Fibroblast of villous mesenchyme (primary cell): ENCODE measurements around the gene ESR2. TPM values are rescaled to one million over a fixed set of nuclear protein-coding genes. Genes with fewer than 3 reads are reported as not detected.

Experiments
- DNase-seq: peaks from one replicate; pipeline ENCODE4 v3.0.0-alpha.2; 2010; ENCODE audit warnings: low read depth
- H3K4me3 ChIP-seq: 2 replicates; pipeline ENCODE4 v1.5.1; 2011; ENCODE audit warnings: low read depth, mild to moderate bottlenecking, low read length
- total RNA-seq: library from RNA; depleted of rRNA; stranded (reverse); fragments of >200 nt; gene quantifications from 2 replicates; pipeline ENCODE4 v1.2.3, GENCODE V29; 2012
- TF ChIP-seq, protein P1 (sequence below): IDR thresholded peaks from 2 replicates; pipeline ENCODE4 v1.5.1; 2012; ENCODE audit warnings: low read depth, mild to moderate bottlenecking, low read length; ENCODE audit not compliant: insufficient read depth

ESR2 gene
- total RNA-seq, 1 donor: not detected

DNA sequence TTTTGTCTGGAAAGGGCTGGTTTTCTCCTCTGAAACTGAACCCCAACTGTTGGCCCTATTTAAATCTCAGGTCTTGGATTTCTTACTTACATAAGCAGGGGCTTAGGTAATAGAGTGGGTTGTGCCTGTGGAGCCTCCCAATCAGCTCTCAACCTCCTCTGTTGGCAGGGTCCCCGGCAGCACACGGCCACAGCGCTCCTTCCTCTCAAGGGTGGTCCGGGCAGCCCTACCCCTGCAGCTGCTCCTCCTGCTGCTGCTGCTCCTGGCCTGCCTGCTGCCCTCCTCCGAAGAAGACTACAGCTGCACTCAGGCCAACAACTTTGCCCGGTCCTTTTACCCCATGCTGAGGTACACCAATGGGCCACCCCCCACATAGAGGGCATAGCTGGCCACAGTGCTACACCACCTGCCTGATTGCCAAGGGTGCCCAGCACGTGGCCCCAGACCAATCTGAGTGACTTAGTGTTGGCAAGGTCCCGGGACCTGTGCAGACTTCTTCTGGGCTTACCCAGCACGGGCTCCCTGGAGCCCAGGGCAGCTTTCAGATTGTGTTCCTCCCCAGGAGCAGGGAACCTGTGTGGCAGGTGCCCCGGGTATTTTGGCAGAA is 68.9 kb downstream of the ESR2 start:
- TF ChIP-seq, protein P1, sequence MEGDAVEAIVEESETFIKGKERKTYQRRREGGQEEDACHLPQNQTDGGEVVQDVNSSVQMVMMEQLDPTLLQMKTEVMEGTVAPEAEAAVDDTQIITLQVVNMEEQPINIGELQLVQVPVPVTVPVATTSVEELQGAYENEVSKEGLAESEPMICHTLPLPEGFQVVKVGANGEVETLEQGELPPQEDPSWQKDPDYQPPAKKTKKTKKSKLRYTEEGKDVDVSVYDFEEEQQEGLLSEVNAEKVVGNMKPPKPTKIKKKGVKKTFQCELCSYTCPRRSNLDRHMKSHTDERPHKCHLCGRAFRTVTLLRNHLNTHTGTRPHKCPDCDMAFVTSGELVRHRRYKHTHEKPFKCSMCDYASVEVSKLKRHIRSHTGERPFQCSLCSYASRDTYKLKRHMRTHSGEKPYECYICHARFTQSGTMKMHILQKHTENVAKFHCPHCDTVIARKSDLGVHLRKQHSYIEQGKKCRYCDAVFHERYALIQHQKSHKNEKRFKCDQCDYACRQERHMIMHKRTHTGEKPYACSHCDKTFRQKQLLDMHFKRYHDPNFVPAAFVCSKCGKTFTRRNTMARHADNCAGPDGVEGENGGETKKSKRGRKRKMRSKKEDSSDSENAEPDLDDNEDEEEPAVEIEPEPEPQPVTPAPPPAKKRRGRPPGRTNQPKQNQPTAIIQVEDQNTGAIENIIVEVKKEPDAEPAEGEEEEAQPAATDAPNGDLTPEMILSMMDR: no peak
- no peak overlapping the region for H3K4me3 ChIP-seq

DNA sequence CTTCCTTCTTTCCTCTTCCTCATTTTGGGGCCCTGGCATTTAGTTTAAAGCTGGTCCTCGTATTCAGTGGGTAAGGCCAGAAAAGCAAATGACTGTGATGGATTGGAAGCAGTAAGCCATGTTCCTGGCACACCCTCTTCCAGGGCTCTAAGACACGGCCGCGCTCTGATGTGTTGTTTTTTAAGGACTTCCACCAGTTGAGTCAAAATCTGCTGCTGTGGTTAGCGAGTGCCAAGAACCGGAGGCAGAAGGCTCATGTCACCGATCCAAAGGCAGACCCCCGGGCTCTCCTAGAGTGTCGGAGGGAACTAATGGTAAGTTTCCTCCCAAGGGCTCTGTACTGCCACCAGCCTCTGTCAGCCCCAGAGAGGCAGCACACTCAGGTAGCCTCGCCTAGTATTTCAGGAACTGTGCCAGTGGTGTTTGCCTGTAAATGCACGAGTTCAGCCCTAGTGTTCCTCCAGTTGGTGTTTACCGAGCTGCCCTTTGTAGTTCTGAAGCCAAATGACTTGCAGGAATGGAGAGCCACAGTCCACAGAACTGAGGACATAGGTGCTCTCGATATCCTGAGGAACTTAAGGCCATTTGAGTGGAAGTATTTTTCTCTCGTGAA is 72.7 kb downstream of the ESR2 start:
- DNase-seq: no peak
- TF ChIP-seq, protein P1: no peak

More for the DNA sequence above, 68.9 kb downstream of the ESR2 start:
- no peak for DNase-seq

DNA sequence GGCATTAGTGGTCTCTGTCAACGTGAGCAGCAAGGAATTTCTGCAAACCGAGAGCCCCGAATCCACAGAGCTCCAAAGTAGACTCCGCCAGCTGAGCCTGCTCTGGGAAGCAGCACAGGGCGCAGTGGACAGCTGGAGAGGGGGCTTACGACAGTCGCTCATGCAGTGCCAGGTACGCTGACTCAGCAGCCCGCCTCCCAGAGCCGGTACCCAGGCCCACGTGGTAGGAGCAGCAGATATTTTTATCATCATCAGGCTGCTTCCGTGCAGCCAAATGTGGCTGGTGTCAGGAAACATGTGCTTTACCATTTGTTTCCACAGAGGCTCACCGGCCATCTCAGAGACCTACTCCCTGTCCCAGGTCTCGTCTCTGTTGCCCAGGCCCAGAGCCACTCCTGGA is 73.7 kb downstream of the ESR2 start:
- TF ChIP-seq, protein P1: no peak
- no peak for DNase-seq
- no peak overlapping the region for H3K4me3 ChIP-seq

More for the DNA sequence above, 72.7 kb downstream of the ESR2 start:
- H3K4me3 ChIP-seq: no peak overlapping the region

DNA sequence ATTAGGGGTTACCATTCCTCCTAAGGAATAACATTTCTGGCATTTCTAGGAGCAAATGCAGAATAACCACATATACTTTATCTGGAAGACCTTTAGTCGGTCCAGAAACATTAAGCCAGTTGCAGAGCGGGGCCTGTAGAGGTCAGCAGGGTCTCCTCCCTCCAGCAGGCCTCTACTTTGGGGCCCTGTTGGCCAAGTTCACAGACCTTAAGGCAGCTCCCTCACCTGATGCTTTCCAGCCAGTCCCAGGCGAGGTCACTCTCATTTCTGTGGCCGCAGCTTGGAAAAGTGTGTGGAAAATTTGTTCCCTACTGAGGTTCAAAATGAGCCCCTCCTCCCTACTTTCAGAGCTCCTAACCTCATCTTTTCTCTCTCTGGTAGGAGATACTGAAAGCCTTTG is 74.1 kb downstream of the ESR2 start:
- H3K4me3 ChIP-seq: no peak overlapping the region
- DNase-seq: no peak
- TF ChIP-seq, protein P1: no peak

DNA sequence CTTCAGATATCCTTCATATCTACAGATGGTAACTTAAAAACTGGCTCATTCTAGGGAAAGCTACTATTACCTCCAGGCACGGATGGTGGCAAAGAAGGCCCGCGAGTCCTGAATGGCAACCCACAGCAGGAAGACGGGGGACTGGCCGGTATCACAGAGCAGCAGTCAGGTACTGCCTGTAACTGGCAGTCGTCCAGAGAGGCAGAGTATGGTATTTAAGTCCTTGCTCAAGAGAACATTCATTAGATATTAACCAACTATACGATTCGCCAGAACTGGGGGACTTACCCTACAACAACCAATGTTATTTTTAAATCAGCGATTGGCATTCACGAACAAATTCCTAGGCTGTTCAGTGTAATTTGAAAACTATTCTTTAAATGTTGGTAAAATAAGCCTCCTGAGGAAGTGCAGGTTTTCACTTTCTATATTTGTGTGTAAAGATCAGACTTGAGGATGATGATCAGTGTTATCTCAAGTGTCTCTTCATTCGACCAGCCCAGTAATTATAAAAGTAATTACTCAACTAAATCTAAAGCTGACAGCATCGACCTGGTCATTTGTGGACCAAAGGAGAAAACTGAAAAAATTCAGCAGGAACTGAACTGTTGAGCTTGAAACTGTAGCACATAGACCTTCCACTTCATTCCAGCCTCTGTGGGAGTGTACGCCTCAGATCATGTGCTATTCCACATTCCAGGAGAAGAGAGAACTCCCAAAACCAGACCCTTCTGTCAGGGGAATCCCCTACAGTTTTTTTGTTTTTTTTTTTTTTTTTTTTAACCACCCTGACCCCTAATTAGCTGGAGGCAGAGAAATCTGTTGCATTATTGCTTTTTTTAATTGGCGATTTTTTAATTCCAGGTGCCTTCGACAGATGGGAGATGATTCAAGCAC is 75.6 kb downstream of the ESR2 start:
- H3K4me3 ChIP-seq: no peak overlapping the region
- TF ChIP-seq, protein P1: no peak
- DNase-seq: peak; percentile 20

DNA sequence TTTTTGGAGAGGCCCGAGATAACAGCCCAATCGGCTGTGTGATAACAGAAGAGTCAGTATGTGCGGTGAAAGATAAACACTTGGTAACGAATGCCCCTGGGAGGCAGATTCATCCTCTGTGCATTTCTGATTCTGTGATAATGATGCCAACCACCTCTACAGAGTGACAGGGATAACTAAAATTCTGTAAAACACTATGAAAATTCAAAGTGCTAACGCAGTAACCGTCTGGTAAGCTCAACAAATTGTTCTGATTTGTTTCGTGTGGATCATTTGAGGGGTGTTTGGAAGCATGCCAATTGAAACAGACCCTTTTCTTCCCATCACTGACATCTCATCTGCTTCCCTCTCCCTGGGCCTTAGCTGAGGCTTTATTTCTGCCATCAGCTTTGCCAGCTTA is 76.3 kb downstream of the ESR2 start:
- no peak overlapping the region for H3K4me3 ChIP-seq
- TF ChIP-seq, protein P1: no peak
- DNase-seq: no peak
